HEK293T (cell line): ENCODE results near the gene ITGA3.

ENCODE experiments used
- ARNT ChIP-seq: fragments of 450-650 bp; IDR thresholded peaks from 2 replicates; pipeline ENCODE4 v1.6.1; 2017; ENCODE audit warnings: mild to moderate bottlenecking
- TARDBP ChIP-seq: fragments of 450-650 bp; IDR thresholded peaks from 2 replicates; pipeline ENCODE4 v1.6.1; 2016

GRCh38 chr17:50051082-50051576 lies 4.8 kb upstream of the ITGA3 start:
- TF ChIP-seq ARNT: no peak
- no peak for TF ChIP-seq TARDBP
